Globus pallidus (tissue), 1 donor: ENCODE data around the gene OSBPL6.
"Not testable (repeated sequence)": the region's sequence is repeated elsewhere in the genome, so short reads cannot be mapped to it uniquely, and the experiment has no call there.

ENCODE experiments used
- DNase-seq: peaks from one replicate; pipeline ENCODE4 v3.0.0-alpha.2; 2015; ENCODE audit warnings: low spot score

The OSBPL6 gene

DNA sequence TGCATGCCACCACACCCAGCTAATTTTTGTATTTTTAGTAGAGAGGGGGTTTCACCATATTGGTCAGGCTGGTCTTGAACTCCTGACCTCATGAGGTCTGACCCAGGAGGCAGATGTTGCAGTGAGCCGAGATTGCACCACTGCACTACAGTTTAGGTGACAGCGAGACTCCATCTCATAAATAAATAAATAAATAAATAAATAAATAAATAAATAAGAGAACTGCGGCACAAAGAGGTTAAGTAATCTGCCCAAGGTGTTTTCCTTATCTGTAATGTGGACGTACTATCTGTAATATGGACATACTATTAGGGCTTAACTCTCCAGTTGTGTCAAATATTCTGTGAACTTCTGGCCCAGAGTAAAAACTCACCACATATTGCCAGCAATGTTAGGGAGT, 4.1 kb downstream of the OSBPL6 start:
- DNase-seq = not testable (repeated sequence)

DNA sequence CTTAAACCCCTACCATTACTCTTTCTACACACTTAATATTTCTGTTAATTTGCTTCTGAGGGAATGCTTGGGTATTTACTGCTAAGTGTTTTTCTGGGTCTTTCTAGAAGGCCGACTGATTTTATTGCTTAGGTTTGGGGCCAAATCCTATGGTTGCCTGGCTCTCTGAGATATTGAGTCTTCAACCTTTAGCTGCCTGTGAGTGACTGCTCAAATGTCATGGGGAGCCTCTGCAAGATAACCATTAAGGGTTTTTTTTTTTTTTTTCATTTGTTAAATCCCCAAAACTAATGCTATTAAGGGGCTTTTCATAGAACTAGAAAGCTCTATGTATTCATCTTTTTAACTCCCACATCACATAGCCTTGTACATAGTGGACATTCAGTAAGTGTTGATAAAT, 5.0 kb downstream of the OSBPL6 start:
- no peak for DNase-seq

- DNase-seq = no peak
These were observed 6.0 kb downstream of the OSBPL6 start for GRCh38 chr2:178200331-178200730.

DNA sequence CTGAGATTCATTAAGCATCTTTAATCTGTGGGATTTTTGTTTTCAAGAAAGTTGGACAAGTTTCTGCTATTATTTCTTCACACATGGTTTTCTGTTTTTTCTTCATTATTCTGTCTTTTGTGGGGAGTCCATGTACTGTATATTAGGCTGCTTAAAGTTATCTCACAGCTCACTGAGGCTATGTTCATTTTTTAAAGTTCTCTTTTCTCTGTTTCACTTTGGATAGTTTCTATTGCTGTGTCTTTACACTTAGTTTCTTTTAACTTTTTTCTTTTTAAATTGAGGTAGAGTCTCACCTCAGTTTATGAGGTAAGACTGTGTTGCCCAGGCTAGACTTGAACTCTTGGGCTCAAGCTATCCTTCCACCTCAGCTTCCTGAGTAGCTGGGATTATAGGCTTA, 8.6 kb downstream of the OSBPL6 start:
- no peak for DNase-seq

- no peak for DNase-seq
These were observed 10.7 kb downstream of the OSBPL6 start for GRCh38 chr2:178204977-178205376.

DNA sequence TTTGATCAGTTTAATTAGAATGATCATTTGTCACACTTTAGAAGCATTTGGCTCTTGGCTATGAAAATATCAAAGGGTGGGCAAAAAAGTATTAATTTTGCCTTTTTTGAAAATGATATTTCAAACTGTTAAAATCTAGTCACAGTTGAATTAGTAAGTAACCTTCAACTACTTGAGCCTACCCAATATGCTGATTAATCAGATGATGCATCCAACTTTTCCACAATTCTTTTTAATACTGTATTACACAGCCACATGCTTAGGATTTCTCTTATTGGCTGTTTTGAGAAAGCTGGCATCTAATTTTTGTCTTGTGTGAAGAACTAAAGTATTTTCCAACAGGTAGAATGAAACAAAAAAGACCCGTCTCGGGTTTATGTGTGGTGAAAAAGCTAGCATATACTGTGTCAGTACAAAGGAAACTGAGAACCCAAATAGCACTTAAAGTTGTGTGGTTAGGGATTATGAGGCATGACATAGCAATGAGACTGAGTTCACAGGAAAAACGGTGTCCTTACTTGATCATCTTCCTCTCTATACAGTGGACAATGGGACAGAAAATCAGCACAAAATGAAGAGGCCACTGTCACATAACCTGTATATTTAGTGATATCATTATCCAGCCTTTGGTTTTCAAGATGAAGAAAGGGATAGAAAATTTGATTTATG, 11.7 kb downstream of the OSBPL6 start:
- DNase-seq = no peak

GRCh38 chr2:178208336-178208735, 14.0 kb downstream of the OSBPL6 start:
- no peak for DNase-seq

DNA sequence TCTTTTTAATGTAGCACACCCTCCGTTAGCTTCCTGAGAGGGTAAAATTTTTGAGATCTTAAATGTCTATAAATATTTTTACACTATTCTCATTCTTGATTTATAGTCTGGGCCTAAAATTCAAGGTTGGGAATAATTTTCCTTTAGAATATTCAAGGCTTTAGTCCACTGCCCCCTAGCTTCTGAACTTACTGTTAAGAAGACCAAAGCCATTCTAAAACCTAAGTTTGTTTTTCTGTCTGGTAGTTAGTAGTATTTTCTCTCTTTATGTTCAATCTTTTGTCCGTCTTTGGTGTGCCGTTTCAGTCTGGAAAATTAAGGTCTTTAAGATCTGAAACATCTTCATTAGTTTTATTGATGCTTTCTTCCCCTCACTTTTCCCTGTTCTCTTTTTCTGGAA, 14.5 kb downstream of the OSBPL6 start:
- no peak for DNase-seq

GRCh38 chr2:178211460-178211859, 17.1 kb downstream of the OSBPL6 start:
- DNase-seq = no peak

GRCh38 chr2:178211943-178212342, 17.6 kb downstream of the OSBPL6 start:
- DNase-seq = peak; percentile 34

- DNase-seq = no peak
These were observed 19.7 kb downstream of the OSBPL6 start for GRCh38 chr2:178213991-178214390.

DNA sequence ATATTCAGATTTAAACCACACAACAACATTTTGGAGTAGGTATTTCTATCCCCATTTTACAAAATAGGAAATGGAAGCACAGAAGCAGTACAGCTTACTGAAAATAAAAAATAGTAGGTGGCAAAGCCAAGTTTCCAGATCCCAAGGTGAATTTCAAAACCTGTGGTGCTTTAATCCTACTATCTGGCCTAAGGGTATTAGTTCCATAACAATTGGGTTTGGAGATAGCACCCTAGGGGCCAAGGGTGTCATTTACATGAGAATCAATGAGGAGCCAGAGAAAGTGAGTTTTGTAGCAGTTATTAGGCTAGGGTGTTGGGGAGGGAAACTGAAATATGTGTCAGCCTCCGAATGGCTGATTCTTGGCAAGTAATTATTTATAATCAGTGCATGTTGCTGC, 24.9 kb downstream of the OSBPL6 start:
- no peak for DNase-seq

GRCh38 chr2:178220814-178221213, 26.5 kb downstream of the OSBPL6 start:
- DNase-seq = no peak

DNA sequence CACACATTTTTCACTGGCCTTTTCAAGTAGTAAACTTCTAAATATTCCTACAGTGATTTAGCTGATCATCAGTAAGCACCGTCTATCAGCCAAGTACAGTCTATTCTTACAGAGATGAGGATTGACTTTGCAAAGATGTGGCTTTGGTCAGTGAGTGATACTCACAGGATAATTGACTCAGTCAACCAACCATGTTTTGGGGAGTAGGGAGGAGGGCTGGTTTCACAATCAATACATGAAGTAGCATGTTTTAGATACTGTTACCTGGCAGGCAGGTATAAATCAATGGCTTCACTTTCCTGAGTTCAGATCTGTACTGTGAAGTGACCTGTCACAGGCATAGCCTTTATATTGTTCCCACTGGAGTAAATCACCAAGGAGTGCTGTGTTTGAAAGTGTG, 27.2 kb downstream of the OSBPL6 start:
- DNase-seq = no peak

GRCh38 chr2:178223806-178224205, 29.5 kb downstream of the OSBPL6 start:
- no peak for DNase-seq

- DNase-seq = no peak
These were observed 30.9 kb downstream of the OSBPL6 start for GRCh38 chr2:178225006-178225805.

DNA sequence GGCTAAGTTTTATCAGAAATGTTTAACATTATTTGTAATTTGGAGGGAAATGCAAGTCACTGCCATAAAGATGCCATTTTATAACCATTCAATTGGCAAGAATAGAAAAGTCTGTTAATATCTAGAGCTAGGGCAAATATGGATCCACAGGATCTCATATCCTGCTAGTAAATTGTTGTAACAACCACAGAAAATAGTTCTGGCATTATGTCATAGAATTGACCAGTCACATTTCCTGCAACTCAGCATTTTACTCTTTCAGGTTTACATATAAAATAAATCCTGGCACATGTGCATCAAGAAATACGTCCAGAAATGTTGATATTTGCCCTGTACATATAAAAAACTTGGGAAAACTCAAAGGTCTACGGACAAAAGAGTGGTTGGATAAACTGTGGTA, 32.9 kb downstream of the OSBPL6 start:
- DNase-seq = no peak

- DNase-seq = peak; percentile 45
These were observed 35.6 kb downstream of the OSBPL6 start for GRCh38 chr2:178229927-178230326.

GRCh38 chr2:178230396-178230795, 36.1 kb downstream of the OSBPL6 start:
- no peak for DNase-seq

DNA sequence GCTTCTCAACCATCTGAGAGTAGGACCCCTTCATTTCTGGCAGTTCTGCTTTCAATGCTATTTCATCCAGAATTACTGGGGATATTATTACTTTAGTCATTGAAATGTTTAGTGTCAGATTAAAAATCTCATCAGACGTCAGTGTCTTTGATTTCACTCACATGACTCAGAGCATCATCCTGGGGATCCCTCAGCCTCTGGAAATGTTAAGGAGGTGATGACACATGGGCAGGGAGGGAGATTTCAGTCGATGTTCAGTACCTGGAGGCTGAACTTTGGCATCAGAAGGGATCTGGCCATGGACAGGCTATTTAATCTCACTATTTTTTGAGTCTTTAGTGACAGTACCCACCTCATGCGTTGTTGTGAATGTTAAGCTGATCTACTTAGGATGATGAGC, 39.1 kb downstream of the OSBPL6 start:
- no peak for DNase-seq

DNA sequence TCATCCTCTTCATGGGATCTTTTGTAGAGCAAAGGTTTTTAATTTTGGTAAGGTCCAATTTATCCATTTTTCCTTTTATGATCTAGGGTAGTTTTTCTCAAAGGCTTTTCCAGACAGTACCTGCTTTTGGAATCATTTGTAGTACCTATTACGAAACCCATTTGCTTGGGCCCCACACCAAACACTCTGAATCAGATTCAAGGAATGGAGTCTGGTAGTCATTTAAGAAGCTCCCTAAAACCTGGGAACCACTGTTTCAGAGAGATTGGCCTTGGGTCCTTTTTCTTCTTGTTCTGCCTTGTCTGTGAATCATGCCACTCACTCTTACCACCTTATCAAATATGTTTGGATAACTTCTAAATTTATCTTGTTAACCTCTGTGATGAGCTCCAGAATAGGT, 40.3 kb downstream of the OSBPL6 start:
- DNase-seq = no peak

DNA sequence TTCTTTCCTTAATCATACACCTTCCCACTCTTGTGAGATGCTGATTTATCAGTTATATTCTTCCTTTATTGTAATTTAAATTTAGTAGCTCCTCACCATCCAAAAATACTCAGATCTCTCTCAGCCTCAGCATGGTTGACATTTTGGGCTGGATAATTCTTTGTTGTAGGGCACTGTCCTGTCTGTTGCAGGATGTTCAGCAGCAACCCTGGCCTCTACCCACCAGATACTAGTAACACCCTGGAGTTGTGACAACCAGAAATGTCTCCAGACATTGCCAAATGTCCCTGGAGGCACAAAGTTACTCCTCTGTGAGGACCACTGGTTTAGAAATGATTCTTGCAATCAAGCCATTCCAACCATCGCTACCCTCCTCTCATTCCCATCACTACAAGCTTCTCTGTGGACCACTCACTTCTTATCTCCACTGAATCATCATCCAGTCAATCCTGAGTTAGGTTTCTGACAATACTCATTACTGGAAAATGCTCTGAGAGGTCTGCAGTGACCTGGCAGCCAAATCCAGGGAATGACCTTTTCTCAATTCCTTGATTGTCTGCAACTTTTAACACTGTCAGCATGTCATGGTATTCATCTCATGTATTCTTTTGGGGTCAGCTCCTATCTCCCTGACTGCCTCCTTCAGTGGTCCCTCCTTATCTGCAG, 43.3 kb downstream of the OSBPL6 start:
- DNase-seq = no peak

DNA sequence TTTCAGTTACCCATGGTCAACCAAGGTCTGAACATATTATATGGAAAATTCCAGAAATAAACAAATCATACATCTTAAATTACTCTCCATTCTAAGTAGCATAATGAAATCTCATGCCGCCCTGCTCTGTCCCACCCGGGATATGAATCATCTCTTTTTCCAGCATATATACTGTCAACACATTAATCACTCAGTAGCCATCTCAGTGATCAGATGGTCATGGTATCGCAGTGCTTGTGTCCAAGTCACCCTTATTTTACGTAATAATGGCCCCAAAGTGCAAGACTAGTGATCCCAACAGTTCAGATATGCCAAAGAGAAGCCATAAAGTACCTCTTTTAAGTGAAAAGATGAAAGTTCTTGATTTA, 43.8 kb downstream of the OSBPL6 start:
- no peak for DNase-seq
